Lower lobe of right lung (tissue), 2 donors: ENCODE measurements around the gene SLCO4A1. TPM values are rescaled to one million over a fixed set of nuclear protein-coding genes. Genes with fewer than 3 reads are reported as not detected.

Experiments used
- ATAC-seq, 2 donors: fragments of 200-7000 bp; cut with Tn5 transposase; one replicate each; pipeline ENCODE4 v1.9.1; 2020 to 2022; ENCODE audit warnings: mild to moderate bottlenecking in 2 of 2, moderate library complexity in 2 of 2
- DNase-seq: peaks from one replicate; pipeline ENCODE4 v3.0.0-alpha.2; 2020
- H3K27ac ChIP-seq: fragments of 200-600 bp; one replicate; pipeline ENCODE4 v1.8.0; 2022
- H3K27me3 ChIP-seq: fragments of 200-600 bp; one replicate; pipeline ENCODE4 v1.8.0; 2022; ENCODE audit warnings: low read depth
- H3K36me3 ChIP-seq: fragments of 200-600 bp; one replicate; pipeline ENCODE4 v1.8.0; 2022; ENCODE audit warnings: mild to moderate bottlenecking
- H3K4me1 ChIP-seq: fragments of 200-600 bp; one replicate; pipeline ENCODE4 v1.8.0; 2022
- H3K4me3 ChIP-seq: fragments of 200-600 bp; one replicate; pipeline ENCODE4 v1.8.0; 2022; ENCODE audit warnings: mild to moderate bottlenecking
- H3K9me3 ChIP-seq: fragments of 200-600 bp; one replicate; pipeline ENCODE4 v1.8.0; 2022
- intact Hi-C: fragments of 100-400 bp; cut with DNase I; formaldehyde crosslinking; loops from one replicate; pipeline ENCODE4 v1.11.0; 2022
- total RNA-seq: library from RNA; stranded (reverse); fragmentation: NEBNext Ultra II Directional; extraction: Animal tissue kit (Norgen Biotek cat#: 25700); gene quantifications from one replicate; pipeline ENCODE4 v1.2.1, GENCODE V29; 2021
- TF ChIP-seq, protein P1 (sequence below): fragments of 200-600 bp; IDR thresholded peaks from one replicate; pipeline ENCODE4 v1.8.0; 2022; ENCODE audit warnings: antibody characterized with exemption, mild to moderate bottlenecking
- donor health status: DM: no; HTN: yes; CAD: no; lungs with severe emphysema.

The SLCO4A1 gene
- total RNA-seq, 1 donor from 2014 or later: 72.4 TPM

DNA sequence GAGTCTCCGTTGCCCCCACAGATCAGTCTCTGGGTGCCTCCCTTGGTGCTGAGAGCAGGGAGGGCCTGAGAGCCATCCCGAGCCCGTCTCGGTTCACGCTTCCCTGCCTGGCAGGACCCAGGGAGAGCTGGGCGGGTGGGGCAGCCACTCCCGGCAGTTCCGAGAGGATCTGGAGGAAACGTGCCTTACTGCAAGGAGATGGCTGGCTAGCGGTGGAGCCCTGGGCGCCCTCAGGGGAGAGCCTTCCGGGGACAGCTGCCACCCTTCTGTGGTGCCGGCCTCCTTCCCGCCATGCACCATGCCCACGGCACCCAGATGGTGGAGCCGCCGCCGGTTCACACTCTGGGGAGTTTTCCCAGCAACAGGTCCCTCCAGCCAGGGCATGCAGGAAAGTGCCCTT is 45.8 kb upstream of the SLCO4A1 start:
- no peak for DNase-seq
- peaks cover 17% of the 10 kb centered on the region for H3K27me3 ChIP-seq
- no peak for ATAC-seq
- intact Hi-C loops: no loop called here
- no peak overlapping the region for H3K4me3 ChIP-seq
- no peak overlapping the region for H3K27ac ChIP-seq
- H3K36me3 ChIP-seq: no peaks in the 10 kb centered on the region
- peaks cover 5% of the 10 kb centered on the region for H3K4me1 ChIP-seq
- TF ChIP-seq, protein P1, sequence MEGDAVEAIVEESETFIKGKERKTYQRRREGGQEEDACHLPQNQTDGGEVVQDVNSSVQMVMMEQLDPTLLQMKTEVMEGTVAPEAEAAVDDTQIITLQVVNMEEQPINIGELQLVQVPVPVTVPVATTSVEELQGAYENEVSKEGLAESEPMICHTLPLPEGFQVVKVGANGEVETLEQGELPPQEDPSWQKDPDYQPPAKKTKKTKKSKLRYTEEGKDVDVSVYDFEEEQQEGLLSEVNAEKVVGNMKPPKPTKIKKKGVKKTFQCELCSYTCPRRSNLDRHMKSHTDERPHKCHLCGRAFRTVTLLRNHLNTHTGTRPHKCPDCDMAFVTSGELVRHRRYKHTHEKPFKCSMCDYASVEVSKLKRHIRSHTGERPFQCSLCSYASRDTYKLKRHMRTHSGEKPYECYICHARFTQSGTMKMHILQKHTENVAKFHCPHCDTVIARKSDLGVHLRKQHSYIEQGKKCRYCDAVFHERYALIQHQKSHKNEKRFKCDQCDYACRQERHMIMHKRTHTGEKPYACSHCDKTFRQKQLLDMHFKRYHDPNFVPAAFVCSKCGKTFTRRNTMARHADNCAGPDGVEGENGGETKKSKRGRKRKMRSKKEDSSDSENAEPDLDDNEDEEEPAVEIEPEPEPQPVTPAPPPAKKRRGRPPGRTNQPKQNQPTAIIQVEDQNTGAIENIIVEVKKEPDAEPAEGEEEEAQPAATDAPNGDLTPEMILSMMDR: no peak
- H3K9me3 ChIP-seq: no peaks in the 10 kb centered on the region

DNA sequence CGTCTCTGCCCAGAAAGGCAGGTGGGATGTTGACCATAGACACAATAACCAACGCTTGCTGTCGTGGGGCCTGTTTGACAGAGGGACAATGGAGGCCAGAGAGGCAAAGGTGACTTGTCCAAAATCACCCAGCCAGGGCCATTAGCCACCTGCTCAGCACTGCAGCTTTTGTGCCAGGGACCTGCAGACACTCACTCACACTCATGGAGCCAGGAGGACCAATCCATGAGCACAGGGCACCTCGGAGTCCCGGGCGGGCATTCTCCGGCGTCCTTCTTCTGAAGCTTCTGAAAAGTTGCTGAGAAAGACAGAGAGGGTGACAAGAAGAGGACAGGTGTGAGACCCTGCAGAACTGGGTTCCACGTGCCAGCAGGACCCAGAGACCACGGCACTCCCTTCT is 45.4 kb upstream of the SLCO4A1 start:
- H3K36me3 ChIP-seq: no peaks in the 10 kb centered on the region
- intact Hi-C loops: no loop called here
- no peak overlapping the region for H3K4me3 ChIP-seq
- H3K9me3 ChIP-seq: no peaks in the 10 kb centered on the region
- TF ChIP-seq, protein P1: no peak
- peaks cover 17% of the 10 kb centered on the region for H3K27me3 ChIP-seq
- peaks cover 9% of the 10 kb centered on the region for H3K4me1 ChIP-seq
- ATAC-seq (no peak), DNase-seq (no peak)
- no peak overlapping the region for H3K27ac ChIP-seq

- Histone ChIP-seq H3K4me1 (peaks cover 16% of the 10 kb centered on the region), H3K36me3 (no peaks in the 10 kb centered on the region), H3K9me3 (no peaks in the 10 kb centered on the region), H3K27ac (no peak overlapping the region), H3K27me3 (peaks cover 14% of the 10 kb centered on the region), H3K4me3 (no peak overlapping the region)
- no peak for DNase-seq
- TF ChIP-seq, protein P1: no peak
- intact Hi-C loops: no loop called here
- ATAC-seq: no peak
These were observed 44.7 kb upstream of the SLCO4A1 start for GRCh38 chr20:62597416-62598115.

DNA sequence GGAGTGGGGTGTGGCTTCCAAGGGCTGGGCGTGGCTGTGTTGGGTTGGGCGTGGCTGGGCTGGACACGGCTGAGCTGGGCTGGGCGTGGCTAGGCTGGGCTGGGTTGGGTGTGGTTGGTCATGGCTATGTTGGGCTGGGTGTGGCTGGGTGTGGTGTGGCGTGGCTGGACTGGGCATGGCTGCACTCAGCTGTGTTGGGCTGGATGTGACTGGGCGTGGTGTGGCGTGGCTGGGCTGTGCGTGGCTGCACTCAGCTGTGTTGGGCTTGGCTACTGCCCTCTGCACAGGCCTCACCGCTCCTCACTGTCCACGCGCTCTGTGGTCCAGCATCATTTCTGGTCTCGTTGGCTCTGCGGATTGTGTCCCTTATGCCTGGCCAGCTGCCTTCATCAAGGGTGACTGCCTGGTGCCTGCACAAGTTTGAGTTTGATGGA is 43.5 kb upstream of the SLCO4A1 start:
- no peaks in the 10 kb centered on the region for H3K36me3 ChIP-seq
- intact Hi-C loops: no loop called here
- no peak for DNase-seq
- no peak overlapping the region for H3K4me3 ChIP-seq
- H3K27ac ChIP-seq: no peak overlapping the region
- TF ChIP-seq, protein P1: no peak
- ATAC-seq: peak in 1 of 2 donors; percentile 1
- no peaks in the 10 kb centered on the region for H3K9me3 ChIP-seq
- peaks cover 28% of the 10 kb centered on the region for H3K4me1 ChIP-seq
- H3K27me3 ChIP-seq: peaks cover 14% of the 10 kb centered on the region

DNA sequence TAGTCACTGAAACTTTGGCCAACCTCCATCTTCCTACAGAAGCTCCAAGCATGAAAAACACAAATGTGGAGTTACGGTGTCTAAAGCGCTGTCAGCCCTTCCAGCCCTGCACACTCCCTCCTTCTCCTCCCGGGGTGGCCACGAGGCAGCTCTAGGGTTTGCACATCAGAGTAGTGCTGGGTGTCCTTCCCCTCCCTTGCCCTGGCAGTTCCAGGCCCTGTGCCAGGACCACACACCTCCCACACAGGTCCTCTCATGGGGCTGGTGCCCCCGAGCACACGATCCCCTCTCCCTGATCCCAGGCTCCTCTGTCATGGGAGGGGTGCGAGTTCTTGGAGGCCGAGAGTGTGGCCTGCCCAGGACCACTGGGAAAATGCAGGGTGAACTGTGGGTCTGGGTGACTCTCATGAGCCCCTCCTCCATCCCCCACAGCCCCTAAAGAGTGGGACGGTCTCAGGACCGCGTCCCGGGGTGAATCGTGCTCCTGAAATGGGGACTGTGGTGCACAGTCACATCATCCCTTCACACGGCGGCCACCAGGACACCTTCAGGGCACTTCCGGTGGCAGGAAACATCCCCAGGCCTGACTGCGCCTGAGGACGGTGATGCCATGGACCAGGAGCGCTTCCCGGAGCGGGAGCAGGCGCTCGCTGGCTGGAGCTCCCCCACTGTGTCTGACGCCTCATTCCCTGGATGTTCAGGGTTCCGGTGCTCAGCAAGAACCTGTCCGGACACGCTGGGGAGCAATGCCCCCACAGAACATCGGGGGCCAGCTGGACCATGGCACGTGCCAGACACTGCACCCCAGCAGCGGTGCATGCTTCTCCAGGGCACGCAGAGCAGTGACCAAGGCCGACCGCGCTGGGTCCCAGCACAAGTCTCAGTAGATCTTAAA is 42.8 kb upstream of the SLCO4A1 start:
- DNase-seq: no peak
- H3K36me3 ChIP-seq: no peaks in the 10 kb centered on the region
- ATAC-seq: no peak
- no peak overlapping the region for H3K27ac ChIP-seq
- TF ChIP-seq, protein P1: no peak
- H3K27me3 ChIP-seq: peaks cover 7% of the 10 kb centered on the region
- no peaks in the 10 kb centered on the region for H3K9me3 ChIP-seq
- intact Hi-C loops: no loop called here
- peaks cover 35% of the 10 kb centered on the region for H3K4me1 ChIP-seq
- no peak overlapping the region for H3K4me3 ChIP-seq
